GM12891 (cell line): Measurements from ENCODE around the gene ADCYAP1.

Experiments used
- POLR2A ChIP-seq: IDR thresholded peaks from 2 replicates; pipeline ENCODE4 v1.6.1; 2011; ENCODE audit warnings: low read depth, low read length, control low read depth
- POLR2AphosphoS5 ChIP-seq: IDR thresholded peaks from 2 replicates; pipeline ENCODE4 v1.6.1; 2011; ENCODE audit warnings: low read depth, low read length, control low read depth

DNA sequence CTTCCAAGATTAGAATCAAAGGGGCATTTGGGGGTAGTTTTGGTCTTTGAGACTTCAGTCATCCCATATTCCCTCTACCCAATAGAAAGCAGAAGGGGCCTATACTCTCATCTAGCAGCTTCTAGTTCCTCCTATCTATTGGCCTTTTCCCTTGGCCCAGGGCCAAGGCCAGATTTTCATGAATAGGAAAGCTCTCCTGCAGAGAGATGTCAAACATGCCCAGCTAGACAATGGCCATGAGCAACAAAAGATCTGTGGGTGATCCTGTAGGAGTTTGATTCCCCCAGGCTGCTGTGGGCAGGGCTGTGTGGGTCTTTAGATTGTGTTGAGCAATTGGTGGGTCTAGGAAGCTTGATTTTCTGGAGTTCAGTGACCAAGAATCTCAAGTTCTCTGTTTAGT is 2.9 kb upstream of the ADCYAP1 start:
- no peak for TF ChIP-seq POLR2AphosphoS5
- no peak for TF ChIP-seq POLR2A
